HG02870 (cell line): ENCODE results near the gene SCUBE2.

ENCODE experiments used
- ATAC-seq: cut with Tn5 transposase; IDR thresholded peaks from one replicate; pipeline ENCODE4 v1.9.1; 2021; ENCODE audit warnings: mild to moderate bottlenecking, moderate library complexity; ENCODE audit not compliant: unreplicated experiment

SCUBE2 gene

GRCh38 chr11:9091044-9091922 is at the start of gene SCUBE2:
TSS of gene SCUBE2 (minus strand) at chr11:9091599. CDS start at chr11:9091528, 71 bp downstream.
- no peak for ATAC-seq

- no peak for ATAC-seq
Measured at GRCh38 chr11:9141186-9141585, 49.8 kb upstream of the SCUBE2 start.

GRCh38 chr11:9139628-9140357 is 48.4 kb upstream of the SCUBE2 start:
- ATAC-seq, result no peak

- no peak for ATAC-seq
Measured at GRCh38 chr11:9138612-9139579, 47.5 kb upstream of the SCUBE2 start.

- no peak for ATAC-seq
Measured at GRCh38 chr11:9138133-9138453, 46.7 kb upstream of the SCUBE2 start.

- no peak for ATAC-seq
Measured at GRCh38 chr11:9137293-9138132, 46.1 kb upstream of the SCUBE2 start.

- ATAC-seq, result no peak
Measured at GRCh38 chr11:9136741-9137140, 45.3 kb upstream of the SCUBE2 start.

- ATAC-seq, result no peak
Measured at GRCh38 chr11:9133956-9134355, 42.6 kb upstream of the SCUBE2 start.

GRCh38 chr11:9132203-9132878 is 40.9 kb upstream of the SCUBE2 start:
- no peak for ATAC-seq

- ATAC-seq, result peak; percentile 59
Measured at GRCh38 chr11:9130297-9130696, 38.9 kb upstream of the SCUBE2 start.

GRCh38 chr11:9126636-9127035 is 35.2 kb upstream of the SCUBE2 start:
- ATAC-seq, result no peak

GRCh38 chr11:9125185-9125886 is 33.9 kb upstream of the SCUBE2 start:
- no peak for ATAC-seq

- ATAC-seq, result no peak
Measured at GRCh38 chr11:9123595-9124304, 32.4 kb upstream of the SCUBE2 start.

- no peak for ATAC-seq
Measured at GRCh38 chr11:9121469-9121796, 30.0 kb upstream of the SCUBE2 start.

GRCh38 chr11:9120664-9121468 is 29.5 kb upstream of the SCUBE2 start:
- ATAC-seq, result no peak

GRCh38 chr11:9118277-9118676 is 26.9 kb upstream of the SCUBE2 start:
- ATAC-seq, result no peak

GRCh38 chr11:9112075-9112474 is 20.7 kb upstream of the SCUBE2 start:
- ATAC-seq, result no peak
